ENCODE measurements around the gene ATAT1. TPM values are rescaled to one million over a fixed set of nuclear protein-coding genes. Genes with fewer than 3 reads are reported as not detected.

Gene ATAT1
- total and polyA plus RNA-seq, 9 of the 15 experiments (the other 6 are each of a cell fraction or from before 2014, with no cell fraction given): 0.65 to 5.8 (median 1.6) TPM

GRCh38 chr6:30678964-30679726 is 52.5 kb downstream of the ATAT1 start (continued):
- TF ChIP-seq ZKSCAN1 (IDR thresholded peaks at IDR 0.05; ENCODE audit: low read depth, low read length): peak; percentile 66; the same call in 1 of the 2 replicates
- TF ChIP-seq DNMT1 (IDR thresholded peaks at IDR 0.05): no peak
- peak; percentile 26; the same call in 1 of the 2 replicates for TF ChIP-seq HDAC2 (IDR thresholded peaks at IDR 0.05)
- TF ChIP-seq NEUROD1 (IDR thresholded peaks at IDR 0.05; ENCODE audit: borderline replicate concordance, low read depth, low read length, partially characterized antibody): peak; percentile 59
- no peak for TF ChIP-seq BACH1 (tag; IDR thresholded peaks at IDR 0.05)
- TF ChIP-seq PHF21A (IDR thresholded peaks at IDR 0.05; ENCODE audit: borderline replicate concordance, low read depth): no peak; the same call in 1 of the 2 replicates
- no peak for TF ChIP-seq ZBTB26 (CRISPR knock-in tag; IDR thresholded peaks at IDR 0.05)
- TF ChIP-seq KDM4B (IDR thresholded peaks at IDR 0.05; ENCODE audit: borderline replicate concordance in 2 of 2, low read depth in 1 of 2): no peak
- no peak for TF ChIP-seq MLX (CRISPR knock-in tag; conservative IDR thresholded peaks at IDR 0.05)
- no peak for TF ChIP-seq ZFP1 (CRISPR knock-in tag; IDR thresholded peaks at IDR 0.05)
- TF ChIP-seq ZBTB2 (IDR thresholded peaks at IDR 0.05): no peak
- peak; percentile 72; the same call in 1 of the 2 replicates for TF ChIP-seq ZNF263 (CRISPR knock-in tag; IDR thresholded peaks at IDR 0.05; ENCODE audit: borderline replicate concordance)
- peak; percentile 72 for TF ChIP-seq LCOR (CRISPR knock-in tag; IDR thresholded peaks at IDR 0.05)
- no peak for TF ChIP-seq ID3 (CRISPR knock-in tag; IDR thresholded peaks at IDR 0.05)
- TF ChIP-seq ID3 (tag; IDR thresholded peaks at IDR 0.05): no peak
- TF ChIP-seq FOXJ3 (CRISPR knock-in tag; IDR thresholded peaks at IDR 0.05): no peak
- peak; percentile 92 for TF ChIP-seq XRCC5 (IDR thresholded peaks at IDR 0.05; ENCODE audit: low read depth, low read length)
- TF ChIP-seq TFAP4 (CRISPR knock-in tag; IDR thresholded peaks at IDR 0.05; ENCODE audit: borderline replicate concordance): peak; percentile 73

All from K562 (cell line).